ENCODE results near the gene GAP43.

- no peak for TF ChIP-seq CTCF (IDR thresholded peaks at IDR 0.05)
- no peak for TF ChIP-seq POLR2A (IDR thresholded peaks at IDR 0.05)
- no peak for TF ChIP-seq POLR2AphosphoS5 (IDR thresholded peaks at IDR 0.05; ENCODE audit: insufficient read depth in 1 of 2, low read depth in 1 of 2)
These were observed 21.1 kb downstream of the GAP43 start for GRCh38 chr3:115644391-115644790.

Data from vagina (tissue), 2 donors.